ENCODE measurements around the gene CTSA.
"Not testable (repeated sequence)": the region's sequence is repeated elsewhere in the genome, so short reads cannot be mapped to it uniquely, and the experiment has no call there.

CTSA gene

DNA sequence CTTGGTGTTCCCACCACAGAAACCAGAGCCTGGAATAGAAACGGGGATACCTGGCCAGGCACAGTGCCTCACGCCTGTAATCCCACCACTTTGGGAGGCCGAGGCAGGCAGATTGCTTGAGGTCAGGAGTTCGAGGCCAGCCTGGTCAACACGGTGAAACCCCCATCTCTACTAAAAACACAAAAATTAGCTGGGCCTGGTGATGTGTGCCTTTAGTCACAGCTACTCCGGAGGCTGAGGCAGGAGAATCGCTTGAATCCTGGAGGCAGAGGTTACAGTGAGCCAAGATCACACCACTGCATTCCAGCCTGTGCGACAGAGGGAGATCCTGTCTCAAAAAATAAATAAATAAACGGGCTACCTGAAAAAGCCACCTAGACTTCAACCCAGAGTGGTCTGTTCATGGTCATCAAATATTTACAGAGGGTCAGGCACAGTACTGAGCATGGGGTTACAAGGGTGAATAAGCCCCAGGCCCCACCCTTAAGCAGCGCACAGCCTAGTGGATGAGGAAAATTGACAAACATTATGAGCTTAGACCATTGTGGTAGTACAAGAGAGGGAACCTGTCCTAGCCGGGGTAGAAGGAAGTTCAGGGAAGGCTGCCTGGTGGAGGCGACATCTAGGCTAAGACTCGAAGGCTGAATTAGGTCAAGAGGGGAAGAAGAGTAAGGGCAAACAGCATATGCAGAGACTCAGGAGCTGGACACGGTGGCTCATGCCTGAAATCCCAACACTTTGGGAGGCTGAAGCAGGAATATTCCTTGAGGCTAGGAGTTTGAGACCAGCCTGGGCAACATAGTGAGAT is 36.1 kb downstream of the CTSA start:
- no peak overlapping the region for H4K91ac ChIP-seq (ENCODE audit: low read depth, low read length, poor library complexity)
- no peak for DNase-seq (ENCODE audit: low spot score)
- no peak overlapping the region for H3K14ac ChIP-seq (ENCODE audit: low read length)
- no peak overlapping the region for H2BK5ac ChIP-seq (ENCODE audit: low read length)
- H2BK15ac ChIP-seq (ENCODE audit: low read length): no peak overlapping the region
- no peak overlapping the region for H3K4me2 ChIP-seq (ENCODE audit: insufficient read depth, low read length, poor library complexity, severe bottlenecking)
- H2AK5ac ChIP-seq (ENCODE audit: low read depth, low read length): no peak overlapping the region
- H2BK120ac ChIP-seq (ENCODE audit: low read depth, low read length): no peak overlapping the region
- H3K4me1 ChIP-seq (ENCODE audit: control insufficient read depth in 2 of 2, insufficient read depth in 1 of 2, low read depth in 1 of 2, low read length in 2 of 2): peaks cover 2 to 9% of the 10 kb centered on the region in 2 donors
- no peak overlapping the region for H3K9ac ChIP-seq (ENCODE audit: low read depth, low read length, poor library complexity)
- no peak overlapping the region for H2BK12ac ChIP-seq (ENCODE audit: low read length)
- no peaks in the 10 kb centered on the region for H3K9me3 ChIP-seq (replicated peaks in 1 of 2; ENCODE audit: control insufficient read depth in 2 of 2, insufficient read depth in 1 of 2, low read depth in 1 of 2, low read length in 2 of 2)
- no peak overlapping the region for H3K4ac ChIP-seq (ENCODE audit: low read length)
- no peak overlapping the region for H3K4me3 ChIP-seq (ENCODE audit: low read length in 2 of 2)
- no peak overlapping the region for H3K23ac ChIP-seq (ENCODE audit: low read depth, low read length, poor library complexity)
- H4K8ac ChIP-seq (ENCODE audit: low read depth, low read length): no peak overlapping the region
- H3K18ac ChIP-seq (ENCODE audit: low read length): no peak overlapping the region
- no peaks in the 10 kb centered on the region for H3K79me1 ChIP-seq (ENCODE audit: low read depth, low read length)
- WGBS, 2 donors (ENCODE audit: extremely low coverage in 2 of 2, insufficient read length in 2 of 2, insufficient replicate concordance in 1 of 2): no CpG with 5 or more reads among the region's 14 CpGs
- H3K36me3 ChIP-seq (replicated peaks in 1 of 2; ENCODE audit: control insufficient read depth in 2 of 2, insufficient read depth in 2 of 2, low read length in 2 of 2): peaks cover 0 to 4% of the 10 kb centered on the region in 2 donors
- H3K27ac ChIP-seq (replicated peaks; ENCODE audit: low read length): no peak overlapping the region
- H2AFZ ChIP-seq (ENCODE audit: low read length): no peak overlapping the region
- no peaks in the 10 kb centered on the region for H3K27me3 ChIP-seq (ENCODE audit: control insufficient read depth in 3 of 3, insufficient read depth in 3 of 3, low read depth in 1 of 3, low read length in 3 of 3)

DNA sequence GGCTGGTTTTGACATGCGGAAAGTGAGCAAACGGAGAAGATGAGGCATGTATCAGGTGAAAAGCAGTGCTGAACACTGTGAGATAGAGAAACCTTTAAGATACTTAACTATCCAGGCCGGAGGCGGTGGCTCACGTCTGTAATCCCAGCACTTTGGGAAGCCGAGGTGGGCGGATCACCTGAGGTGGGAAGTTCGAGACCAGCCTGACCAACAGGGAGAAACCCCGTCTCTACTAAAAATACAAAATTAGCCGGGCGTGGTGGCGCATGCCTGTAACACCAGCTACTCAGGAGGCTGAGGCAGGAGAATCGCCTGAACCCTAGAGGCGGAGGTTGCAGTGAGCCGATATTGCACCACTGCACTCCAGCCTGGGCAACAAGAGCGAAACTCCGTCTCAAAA is 40.5 kb downstream of the CTSA start:
- H3K27ac ChIP-seq (replicated peaks; ENCODE audit: low read length); H3K14ac ChIP-seq (ENCODE audit: low read length); H4K8ac ChIP-seq (ENCODE audit: low read depth, low read length); H4K91ac ChIP-seq (ENCODE audit: low read depth, low read length, poor library complexity); H3K9me3 ChIP-seq (replicated peaks in 1 of 2; ENCODE audit: control insufficient read depth in 2 of 2, insufficient read depth in 1 of 2, low read depth in 1 of 2, low read length in 2 of 2); H3K23ac ChIP-seq (ENCODE audit: low read depth, low read length, poor library complexity); H3K27me3 ChIP-seq (ENCODE audit: control insufficient read depth in 3 of 3, insufficient read depth in 3 of 3, low read depth in 1 of 3, low read length in 3 of 3); H3K4me3 ChIP-seq (ENCODE audit: low read length in 2 of 2); H2BK15ac ChIP-seq (ENCODE audit: low read length); H2AK5ac ChIP-seq (ENCODE audit: low read depth, low read length); H3K4me2 ChIP-seq (ENCODE audit: insufficient read depth, low read length, poor library complexity, severe bottlenecking); H2BK5ac ChIP-seq (ENCODE audit: low read length); H2BK12ac ChIP-seq (ENCODE audit: low read length); H2AFZ ChIP-seq (ENCODE audit: low read length); H3K4ac ChIP-seq (ENCODE audit: low read length); H3K9ac ChIP-seq (ENCODE audit: low read depth, low read length, poor library complexity); H3K79me1 ChIP-seq (ENCODE audit: low read depth, low read length); H3K18ac ChIP-seq (ENCODE audit: low read length); DNase-seq (ENCODE audit: low spot score); H2BK120ac ChIP-seq (ENCODE audit: low read depth, low read length): not testable (repeated sequence)
- peaks cover 4 to 15% of the 10 kb centered on the region in 2 donors for H3K4me1 ChIP-seq (ENCODE audit: control insufficient read depth in 2 of 2, insufficient read depth in 1 of 2, low read depth in 1 of 2, low read length in 2 of 2)
- no CpG with 5 or more reads among the region's 17 CpGs for WGBS, 2 donors (ENCODE audit: extremely low coverage in 2 of 2, insufficient read length in 2 of 2, insufficient replicate concordance in 1 of 2)
- peaks cover 0 to 15% of the 10 kb centered on the region in 2 donors for H3K36me3 ChIP-seq (replicated peaks in 1 of 2; ENCODE audit: control insufficient read depth in 2 of 2, insufficient read depth in 2 of 2, low read length in 2 of 2)

DNA sequence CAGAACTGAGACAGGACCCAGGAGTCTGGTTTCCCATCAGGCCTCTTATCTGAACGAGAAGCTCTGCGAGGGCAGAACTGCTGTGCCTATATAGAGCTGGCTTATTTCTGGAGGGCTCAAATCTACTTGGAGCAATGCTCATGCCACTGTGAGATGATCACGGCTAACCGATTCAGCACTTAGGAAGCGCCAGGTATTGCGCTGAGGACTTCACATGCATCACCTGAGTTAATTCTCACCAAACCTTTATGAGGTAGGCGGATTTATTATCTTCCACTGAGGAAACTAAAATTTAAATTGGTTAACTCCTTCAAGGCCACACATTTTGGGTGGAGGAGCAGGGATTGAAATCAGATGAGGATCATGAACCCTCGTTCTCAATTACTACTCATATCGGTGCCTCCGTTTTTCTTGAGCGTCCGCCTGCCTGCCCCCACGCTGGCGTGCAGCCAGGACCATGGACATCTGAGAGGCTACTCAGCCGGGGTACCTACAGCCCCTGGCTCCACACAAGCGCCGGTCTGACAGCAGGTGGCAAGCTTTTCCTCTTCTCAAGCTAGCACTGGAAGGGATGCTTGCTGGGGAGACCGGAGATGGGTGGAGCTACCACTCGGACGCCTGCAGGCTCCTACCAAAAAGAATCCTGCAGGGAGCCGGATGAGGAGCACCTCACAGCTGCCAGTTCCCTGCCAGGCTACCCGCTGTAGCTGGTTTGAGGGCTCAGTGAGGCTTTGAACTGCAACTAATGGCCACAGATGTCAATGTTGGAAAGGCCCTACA is 42.3 kb downstream of the CTSA start:
- Histone ChIP-seq H4K91ac (ENCODE audit: low read depth, low read length, poor library complexity) (no peak overlapping the region), H2BK15ac (ENCODE audit: low read length) (peak overlapping the region; percentile 23), H3K27ac (replicated peaks; ENCODE audit: low read length) (peak overlapping the region; percentile 100), H3K14ac (ENCODE audit: low read length) (peak overlapping the region; percentile 97), H3K27me3 (ENCODE audit: control insufficient read depth in 3 of 3, insufficient read depth in 3 of 3, low read depth in 1 of 3, low read length in 3 of 3) (no peaks in the 10 kb centered on the region), H3K79me1 (ENCODE audit: low read depth, low read length) (peaks cover 8% of the 10 kb centered on the region), H4K8ac (ENCODE audit: low read depth, low read length) (peak overlapping the region; percentile 54), H2AFZ (ENCODE audit: low read length) (peak overlapping the region; percentile 79), H2BK5ac (ENCODE audit: low read length) (peak overlapping the region; percentile 98), H3K4me2 (ENCODE audit: insufficient read depth, low read length, poor library complexity, severe bottlenecking) (peak overlapping the region; percentile 89), H2AK5ac (ENCODE audit: low read depth, low read length) (peak overlapping the region; percentile 43), H3K4ac (ENCODE audit: low read length) (no peak overlapping the region), H3K18ac (ENCODE audit: low read length) (no peak overlapping the region), H3K36me3 (replicated peaks in 1 of 2; ENCODE audit: control insufficient read depth in 2 of 2, insufficient read depth in 2 of 2, low read length in 2 of 2) (peaks cover 11 to 31% of the 10 kb centered on the region in 2 donors), H3K4me3 (ENCODE audit: low read length in 2 of 2) (peak overlapping the region; percentile 66 to 99), H3K9ac (ENCODE audit: low read depth, low read length, poor library complexity) (peak overlapping the region; percentile 79), H3K9me3 (replicated peaks in 1 of 2; ENCODE audit: control insufficient read depth in 2 of 2, insufficient read depth in 1 of 2, low read depth in 1 of 2, low read length in 2 of 2) (no peaks in the 10 kb centered on the region), H3K23ac (ENCODE audit: low read depth, low read length, poor library complexity) (peak overlapping the region; percentile 53), H3K4me1 (ENCODE audit: control insufficient read depth in 2 of 2, insufficient read depth in 1 of 2, low read depth in 1 of 2, low read length in 2 of 2) (peaks cover 7 to 18% of the 10 kb centered on the region in 2 donors), H2BK120ac (ENCODE audit: low read depth, low read length) (no peak overlapping the region), H2BK12ac (ENCODE audit: low read length) (no peak overlapping the region)
- peak; percentile 72 for DNase-seq (ENCODE audit: low spot score)
- WGBS, 2 donors (ENCODE audit: extremely low coverage in 2 of 2, insufficient read length in 2 of 2, insufficient replicate concordance in 1 of 2): no CpG with 5 or more reads among the region's 22 CpGs

GRCh38 chr20:45934046-45934585 is 43.0 kb downstream of the CTSA start:
- DNase-seq (ENCODE audit: low spot score): no peak
- no CpG with 5 or more reads among the region's 34 CpGs for WGBS, 2 donors (ENCODE audit: extremely low coverage in 2 of 2, insufficient read length in 2 of 2, insufficient replicate concordance in 1 of 2)

More at GRCh38 chr20:45934046-45934585, 43.0 kb downstream of the CTSA start:
- Histone ChIP-seq H3K23ac (ENCODE audit: low read depth, low read length, poor library complexity) (peak overlapping the region; percentile 95), H3K27ac (replicated peaks; ENCODE audit: low read length) (peak overlapping the region; percentile 100), H4K91ac (ENCODE audit: low read depth, low read length, poor library complexity) (peak overlapping the region; percentile 96), H2AFZ (ENCODE audit: low read length) (peak overlapping the region; percentile 79), H3K36me3 (replicated peaks in 1 of 2; ENCODE audit: control insufficient read depth in 2 of 2, insufficient read depth in 2 of 2, low read length in 2 of 2) (peaks cover 17 to 38% of the 10 kb centered on the region in 2 donors), H4K8ac (ENCODE audit: low read depth, low read length) (peak overlapping the region; percentile 20), H3K14ac (ENCODE audit: low read length) (peak overlapping the region; percentile 97), H3K79me1 (ENCODE audit: low read depth, low read length) (peaks cover 8% of the 10 kb centered on the region), H2BK12ac (ENCODE audit: low read length) (no peak overlapping the region), H3K9ac (ENCODE audit: low read depth, low read length, poor library complexity) (peak overlapping the region; percentile 99), H2BK15ac (ENCODE audit: low read length) (no peak overlapping the region), H2BK5ac (ENCODE audit: low read length) (peak overlapping the region; percentile 98), H3K4me3 (ENCODE audit: low read length in 2 of 2) (peak overlapping the region; percentile 66 to 99), H3K4me2 (ENCODE audit: insufficient read depth, low read length, poor library complexity, severe bottlenecking) (peak overlapping the region; percentile 89), H2AK5ac (ENCODE audit: low read depth, low read length) (peak overlapping the region; percentile 100), H2BK120ac (ENCODE audit: low read depth, low read length) (no peak overlapping the region), H3K18ac (ENCODE audit: low read length) (peak overlapping the region; percentile 100), H3K4ac (ENCODE audit: low read length) (peak overlapping the region; percentile 97), H3K4me1 (ENCODE audit: control insufficient read depth in 2 of 2, insufficient read depth in 1 of 2, low read depth in 1 of 2, low read length in 2 of 2) (peaks cover 8 to 18% of the 10 kb centered on the region in 2 donors), H3K27me3 (ENCODE audit: control insufficient read depth in 3 of 3, insufficient read depth in 3 of 3, low read depth in 1 of 3, low read length in 3 of 3) (no peaks in the 10 kb centered on the region), H3K9me3 (replicated peaks in 1 of 2; ENCODE audit: control insufficient read depth in 2 of 2, insufficient read depth in 1 of 2, low read depth in 1 of 2, low read length in 2 of 2) (no peaks in the 10 kb centered on the region)

Data from neuronal stem cell (in vitro differentiated cells).